ENCODE data around the gene PLD1. TPM values are rescaled to one million over a fixed set of nuclear protein-coding genes. Genes with fewer than 3 reads are reported as not detected.
"Not testable (repeated sequence)": the region's sequence is repeated elsewhere in the genome, so short reads cannot be mapped to it uniquely, and the experiment has no call there.

The PLD1 gene
- total RNA-seq, 1 donor from 2014 or later: 56.5 TPM

GRCh38 chr3:171731691-171732090, 78.6 kb downstream of the PLD1 start:
- intact Hi-C loops (cut with DNase I): no loop called here

GRCh38 chr3:171729452-171730334, 80.6 kb downstream of the PLD1 start:
- DNase-seq (ENCODE audit: low spot score): no peak
- intact Hi-C loops (cut with DNase I): no loop called here

More at GRCh38 chr3:171731691-171732090, 78.6 kb downstream of the PLD1 start:
- DNase-seq (ENCODE audit: low spot score): no peak

- intact Hi-C loops (cut with DNase I): no loop called here
Measured at GRCh38 chr3:171727288-171727687, 83.0 kb downstream of the PLD1 start.

GRCh38 chr3:171718493-171719185, 91.6 kb downstream of the PLD1 start:
- intact Hi-C loops (cut with DNase I): no loop called here
- DNase-seq (ENCODE audit: low spot score): no peak

More at GRCh38 chr3:171727288-171727687, 83.0 kb downstream of the PLD1 start:
- DNase-seq (ENCODE audit: low spot score): no peak

- DNase-seq (ENCODE audit: low spot score): no peak
- intact Hi-C loops (cut with DNase I): no loop called here
Measured at GRCh38 chr3:171715155-171715554, 95.1 kb downstream of the PLD1 start.

- intact Hi-C loops (cut with DNase I): no loop called here
- DNase-seq (ENCODE audit: low spot score): no peak
Measured at GRCh38 chr3:171712171-171712938, 97.9 kb downstream of the PLD1 start.

- intact Hi-C loops (cut with DNase I): no loop called here
Measured at GRCh38 chr3:171711461-171712170, 98.7 kb downstream of the PLD1 start.

GRCh38 chr3:171710359-171710758, 99.9 kb downstream of the PLD1 start:
- intact Hi-C loops (cut with DNase I): no loop called here
- DNase-seq (ENCODE audit: low spot score): no peak

More at GRCh38 chr3:171711461-171712170, 98.7 kb downstream of the PLD1 start:
- no peak for DNase-seq (ENCODE audit: low spot score)

GRCh38 chr3:171704814-171705213, 105.5 kb downstream of the PLD1 start:
- DNase-seq (ENCODE audit: low spot score): no peak
- intact Hi-C loops (cut with DNase I): loop anchor here (5.0 kb wide), 1 partner anchor 67 kb away; no protein-coding TSS in a partner anchor

GRCh38 chr3:171704002-171704401, 106.3 kb downstream of the PLD1 start:
- no peak for DNase-seq (ENCODE audit: low spot score)
- intact Hi-C loops (cut with DNase I): loop anchor here (5.0 kb wide), 1 partner anchor 68 kb away; no protein-coding TSS in a partner anchor

- intact Hi-C loops (cut with DNase I): loop anchor here (5.0 kb wide), 1 partner anchor 69 kb away; no protein-coding TSS in a partner anchor
- no peak for DNase-seq (ENCODE audit: low spot score)
Measured at GRCh38 chr3:171703144-171703543, 107.1 kb downstream of the PLD1 start.

- DNase-seq (ENCODE audit: low spot score): no peak
- intact Hi-C loops (cut with DNase I): loop anchor here (5.0 kb wide), 1 partner anchor 72 kb away; no protein-coding TSS in a partner anchor
Measured at GRCh38 chr3:171700653-171701052, 109.6 kb downstream of the PLD1 start.

- intact Hi-C loops (cut with DNase I): loop anchor here (5.0 kb wide), 1 partner anchor 72 kb away; no protein-coding TSS in a partner anchor
- DNase-seq (ENCODE audit: low spot score): no peak
Measured at GRCh38 chr3:171700157-171700556, 110.1 kb downstream of the PLD1 start.

- intact Hi-C loops (cut with DNase I): no loop called here
- DNase-seq (ENCODE audit: low spot score): no peak
Measured at GRCh38 chr3:171699601-171700000, 110.7 kb downstream of the PLD1 start.

GRCh38 chr3:171696805-171697204, 113.5 kb downstream of the PLD1 start:
- intact Hi-C loops (cut with DNase I): no loop called here
- no peak for DNase-seq (ENCODE audit: low spot score)

- intact Hi-C loops (cut with DNase I): no loop called here
- no peak for DNase-seq (ENCODE audit: low spot score)
Measured at GRCh38 chr3:171695426-171695825, 114.9 kb downstream of the PLD1 start.

- DNase-seq (ENCODE audit: low spot score): no peak
- intact Hi-C loops (cut with DNase I): no loop called here
Measured at GRCh38 chr3:171694888-171695287, 115.4 kb downstream of the PLD1 start.

- intact Hi-C loops (cut with DNase I); DNase-seq (ENCODE audit: low spot score): not testable (repeated sequence)
Measured at GRCh38 chr3:171692551-171692950, 117.7 kb downstream of the PLD1 start.

- intact Hi-C loops (cut with DNase I): no loop called here
- DNase-seq (ENCODE audit: low spot score): no peak
Measured at GRCh38 chr3:171691485-171691884, 118.8 kb downstream of the PLD1 start.
